Left lobe of liver (tissue), 2 donors: ENCODE measurements around the gene POLR2B. TPM values are rescaled to one million over a fixed set of nuclear protein-coding genes. Genes with fewer than 3 reads are reported as not detected.
"Not testable (repeated sequence)": the region's sequence is repeated elsewhere in the genome, so short reads cannot be mapped to it uniquely, and the experiment has no call there.

Source experiments
- ATAC-seq: fragments of 200-7000 bp; cut with Tn5 transposase; one replicate; pipeline ENCODE4 v1.9.1; 2020; ENCODE audit warnings: mild to moderate bottlenecking, moderate library complexity
- DNase-seq: peaks from one replicate; pipeline ENCODE4 v3.0.0-alpha.2; 2020; ENCODE audit warnings: low spot score
- total RNA-seq: library from RNA; stranded (reverse); gene quantifications from one replicate; pipeline ENCODE4 v1.2.1, GENCODE V29; 2021
- donor health status: DM: no; HTN: no; CAD: no; lungs with moderate emphysema.
- donor health status: DM: no; HTN: yes; CAD: no.

The POLR2B gene
- total RNA-seq: 24.2 TPM

GRCh38 chr4:56978750-56979303, at the start of gene POLR2B:
TSS of gene POLR2B (plus strand) at chr4:56978896. CDS start at chr4:56978986, 90 bp downstream.
- peak; percentile 74 for ATAC-seq
- DNase-seq: peak; percentile 98

- DNase-seq: no peak
- no peak for ATAC-seq
Measured at GRCh38 chr4:56930638-56931037, 48.1 kb upstream of the POLR2B start.

GRCh38 chr4:56931924-56932323, 46.8 kb upstream of the POLR2B start:
- ATAC-seq: no peak
- DNase-seq: no peak

GRCh38 chr4:56937262-56937661, 41.4 kb upstream of the POLR2B start:
- DNase-seq: no peak
- ATAC-seq: no peak

- ATAC-seq, DNase-seq: not testable (repeated sequence)
Measured at GRCh38 chr4:56939826-56940225, 38.9 kb upstream of the POLR2B start.

GRCh38 chr4:56940403-56940802, 38.3 kb upstream of the POLR2B start:
- ATAC-seq: no peak
- no peak for DNase-seq

- ATAC-seq: no peak
- no peak for DNase-seq
Measured at GRCh38 chr4:56940971-56941370, 37.7 kb upstream of the POLR2B start.

GRCh38 chr4:56941403-56941802, 37.3 kb upstream of the POLR2B start:
- ATAC-seq (no peak), DNase-seq (no peak)

- DNase-seq (no peak), ATAC-seq (no peak)
Measured at GRCh38 chr4:56953680-56954520, 24.8 kb upstream of the POLR2B start.

- ATAC-seq (peak; percentile 96), DNase-seq (peak; percentile 68)
Measured at GRCh38 chr4:56958111-56958517, 20.6 kb upstream of the POLR2B start.

GRCh38 chr4:56959100-56959499, 19.6 kb upstream of the POLR2B start:
- no peak for DNase-seq
- no peak for ATAC-seq

- DNase-seq (no peak), ATAC-seq (no peak)
Measured at GRCh38 chr4:56961107-56961500, 17.6 kb upstream of the POLR2B start.

GRCh38 chr4:56971383-56971782, 7.3 kb upstream of the POLR2B start:
- ATAC-seq (no peak), DNase-seq (no peak)

- DNase-seq (no peak), ATAC-seq (no peak)
Measured at GRCh38 chr4:56972389-56972788, 6.3 kb upstream of the POLR2B start.

GRCh38 chr4:56972809-56973208, 5.9 kb upstream of the POLR2B start:
- ATAC-seq: no peak
- no peak for DNase-seq

GRCh38 chr4:56973336-56973735, 5.4 kb upstream of the POLR2B start:
- DNase-seq: no peak
- ATAC-seq: no peak

- ATAC-seq: peak; percentile 29
Measured at GRCh38 chr4:56976283-56976836, 2.3 kb upstream of the POLR2B start.

GRCh38 chr4:56976837-56977320, 1.8 kb upstream of the POLR2B start:
- DNase-seq (peak; percentile 69), ATAC-seq (peak; percentile 72)

More at GRCh38 chr4:56976283-56976836, 2.3 kb upstream of the POLR2B start:
- DNase-seq: no peak

- ATAC-seq (peak; percentile 85), DNase-seq (peak; percentile 99)
Measured at GRCh38 chr4:56977321-56978012, 1.2 kb upstream of the POLR2B start, which contains the start of gene NOA1. TSS of gene NOA1 (minus strand) at chr4:56977606. CDS start at chr4:56977585, 21 bp downstream.

- no peak for DNase-seq
- no peak for ATAC-seq
Measured at GRCh38 chr4:56979421-56980072, 851 bp downstream of the POLR2B start.

GRCh38 chr4:56981795-56982201, 3.1 kb downstream of the POLR2B start:
- no peak for DNase-seq
- ATAC-seq: no peak
